IMR-90 (cell line): Measurements from ENCODE around the gene NCAM1. TPM values are rescaled to one million over a fixed set of nuclear protein-coding genes. Genes with fewer than 3 reads are reported as not detected.

ENCODE experiments used
- ATAC-seq: fragments of 200-7000 bp; cut with Tn5 transposase; 2 replicates; pipeline ENCODE4 v1.9.1; 2020; ENCODE audit warnings: low read depth, mild to moderate bottlenecking, moderate library complexity
- BruUV-seq: library from RNA; stranded (reverse); fragments of 400-500 nt; replicated peaks from 2 replicates; lab custom pipeline; 2021; lab: Mats Ljungman, UMichigan
- CTCF ChIA-PET: fragments of 300-600 bp; formaldehyde crosslinking; extraction: SDS; loops from one replicate; lab custom pipeline; 2021; ENCODE audit warnings: antibody characterized with exemption; lab: Yijun Ruan, JAX
- POLR2A ChIA-PET: fragments of 300-600 bp; sonication (Branson Sonifier 250); formaldehyde crosslinking; loops from one replicate; lab custom pipeline; 2022; ENCODE audit warnings: antibody characterized with exemption; ENCODE audit not compliant: unreplicated experiment; lab: Charles Lee
- DNase-seq: peaks from one replicate; pipeline ENCODE4 v3.0.0; 2013
- H2AFZ ChIP-seq: replicated peaks from 2 replicates; pipeline ENCODE3; 2013; ENCODE audit warnings: low read length, mild to moderate bottlenecking; ENCODE audit not compliant: poor library complexity
- H2AK5ac ChIP-seq: 2 replicates; pipeline ENCODE4 v1.6.1; 2013; ENCODE audit warnings: low read depth, low read length, inconsistent platforms
- H2AK9ac ChIP-seq: replicated peaks from 2 replicates; pipeline ENCODE3; 2013; ENCODE audit warnings: mild to moderate bottlenecking, low read depth, low read length, moderate library complexity; ENCODE audit not compliant: poor library complexity
- H2BK120ac ChIP-seq: 2 replicates; pipeline ENCODE4 v1.6.1; 2013; ENCODE audit warnings: low read depth, low read length, inconsistent platforms
- H2BK15ac ChIP-seq: 3 replicates; pipeline ENCODE4 v1.6.1; 2013; ENCODE audit warnings: low read depth, low read length, inconsistent platforms
- H2BK20ac ChIP-seq: 2 replicates; pipeline ENCODE4 v1.6.1; 2013; ENCODE audit warnings: low read depth, mild to moderate bottlenecking, inconsistent platforms, low read length, moderate library complexity
- H2BK5ac ChIP-seq: 2 replicates; pipeline ENCODE4 v1.6.1; 2013; ENCODE audit warnings: mild to moderate bottlenecking, low read depth, low read length, inconsistent platforms; ENCODE audit not compliant: poor library complexity, severe bottlenecking
- H3K14ac ChIP-seq: replicated peaks from 2 replicates; pipeline ENCODE4 v1.6.1; 2013; ENCODE audit warnings: low read depth, low read length, inconsistent platforms
- H3K18ac ChIP-seq: 2 replicates; pipeline ENCODE4 v1.6.1; 2013; ENCODE audit warnings: low read depth, low read length, control low read depth
- H3K23ac ChIP-seq: 2 replicates; pipeline ENCODE4 v1.6.1; 2013; ENCODE audit warnings: low read depth, low read length, inconsistent platforms
- H3K27ac ChIP-seq: 2 replicates; pipeline ENCODE4 v1.5.1; 2013; ENCODE audit warnings: mild to moderate bottlenecking, control low read depth, low read length; ENCODE audit not compliant: insufficient read depth
- H3K27me3 ChIP-seq: 2 replicates; pipeline ENCODE4 v1.6.1; 2013; ENCODE audit warnings: low read length; ENCODE audit not compliant: control insufficient read depth, insufficient read depth
- H3K36me3 ChIP-seq: 2 replicates; pipeline ENCODE4 v1.6.1; 2013; ENCODE audit warnings: low read length, mixed read lengths; ENCODE audit not compliant: control insufficient read depth, insufficient read depth
- H3K4ac ChIP-seq: 2 replicates; pipeline ENCODE4 v1.6.1; 2013; ENCODE audit warnings: low read depth, low read length, inconsistent platforms
- H3K4me1 ChIP-seq: 2 replicates; pipeline ENCODE4 v1.6.1; 2013; ENCODE audit warnings: low read length, mixed read lengths; ENCODE audit not compliant: control insufficient read depth, insufficient read depth
- H3K4me2 ChIP-seq: 2 replicates; pipeline ENCODE4 v1.6.1; 2013; ENCODE audit warnings: low read depth, mild to moderate bottlenecking, control low read depth, low read length, moderate library complexity
- H3K4me3 ChIP-seq: 2 replicates; pipeline ENCODE4 v1.5.1; 2013; ENCODE audit warnings: low read depth, mild to moderate bottlenecking, control low read depth, low read length, moderate library complexity; ENCODE audit not compliant: insufficient read depth
- H3K56ac ChIP-seq: 2 replicates; pipeline ENCODE4 v1.6.1; 2013; ENCODE audit warnings: low read length, inconsistent platforms; ENCODE audit not compliant: insufficient read depth; ENCODE audit errors: extremely low read depth
- H3K79me1 ChIP-seq, 2 experiments: 2 replicates each; pipeline ENCODE4 v1.6.1; 2013; ENCODE audit warnings: low read length in 2 of 2, inconsistent platforms in 1 of 2, low read depth in 1 of 2
- H3K9ac ChIP-seq: 2 replicates; pipeline ENCODE4 v1.6.1; 2013; ENCODE audit warnings: low read depth, low read length, control low read depth
- H3K9me1 ChIP-seq: 2 replicates; pipeline ENCODE4 v1.6.1; 2013; ENCODE audit warnings: low read length, inconsistent platforms; ENCODE audit not compliant: insufficient read depth
- H3K9me3 ChIP-seq: 2 replicates; pipeline ENCODE4 v1.6.1; 2013; ENCODE audit warnings: low read length; ENCODE audit not compliant: control insufficient read depth, insufficient read depth
- H4K20me1 ChIP-seq: 2 replicates; pipeline ENCODE4 v1.6.1; 2013; ENCODE audit warnings: low read length, inconsistent platforms; ENCODE audit not compliant: insufficient read depth
- H4K5ac ChIP-seq: 2 replicates; pipeline ENCODE4 v1.6.1; 2013; ENCODE audit warnings: mild to moderate bottlenecking, low read depth, low read length, control low read depth
- H4K8ac ChIP-seq, 2 experiments: 2 replicates each; pipeline ENCODE4 v1.6.1; 2013; ENCODE audit warnings: low read depth in 2 of 2, low read length in 2 of 2, control low read depth in 1 of 2, inconsistent platforms in 1 of 2
- H4K91ac ChIP-seq: 2 replicates; pipeline ENCODE4 v1.6.1; 2013; ENCODE audit warnings: low read depth, low read length, inconsistent platforms; ENCODE audit not compliant: insufficient read depth
- FOS ChIP-seq: fragments of 150-350 bp; IDR thresholded peaks from 2 replicates; pipeline ENCODE4 v1.6.1; 2016; ENCODE audit warnings: low read depth, low read length
- RAD21 ChIP-seq: IDR thresholded peaks from 2 replicates; pipeline ENCODE4 v1.6.1; 2012; ENCODE audit warnings: low read length, improper control_type of control experiment
- RFX5 ChIP-seq: IDR thresholded peaks from 2 replicates; pipeline ENCODE4 v1.8.0; 2012; ENCODE audit warnings: low read depth, mild to moderate bottlenecking, low read length, moderate library complexity
- SMC3 ChIP-seq: fragments of 150-350 bp; IDR thresholded peaks from 2 replicates; pipeline ENCODE4 v1.6.1; 2016; ENCODE audit warnings: low read depth, mild to moderate bottlenecking, antibody characterized with exemption, low read length, moderate library complexity
- dilution Hi-C: fragments of 300-500 bp; cut with HindIII; formaldehyde crosslinking; loops from one replicate; pipeline ENCODE4 v1.14.3; 2018; ENCODE audit warnings: low sequenced_read_pairs; ENCODE audit not compliant: unreplicated experiment
- in situ Hi-C: fragments of 300-500 bp; cut with MboI; formaldehyde crosslinking; loops from 3 replicates; pipeline ENCODE4 v1.14.3; 2019; ENCODE audit warnings: low sequenced_read_pairs, inconsistent platforms, mixed read lengths
- intact Hi-C: fragments of 100-400 bp; cut with micrococcal nuclease; formaldehyde crosslinking; loops from 2 replicates; pipeline ENCODE4 v1.10.0; 2022
- polyA plus RNA-seq, 3 experiments: library from polyadenylated mRNA; depleted of rRNA; stranded (reverse); fragments of >200 nt; gene quantifications; 2 replicates each; pipeline ENCODE4 v1.2.3, GENCODE V29; 2012; ENCODE audit warnings: low replicate concordance in 1 of 3
- total RNA-seq: library from RNA; depleted of rRNA; stranded (reverse); fragments of >200 nt; gene quantifications from 2 replicates; pipeline ENCODE4 v1.2.3, GENCODE V29; 2012
- TF ChIP-seq, protein P1 (sequence below): fragments of 150-350 bp; IDR thresholded peaks from 2 replicates; pipeline ENCODE4 v1.6.1; 2016; ENCODE audit warnings: low read depth, mild to moderate bottlenecking, low read length, moderate library complexity, borderline replicate concordance
- TF ChIP-seq, protein P2 (sequence below): fragments of 150-350 bp; IDR thresholded peaks from 2 replicates; pipeline ENCODE4 v1.6.1; 2017; ENCODE audit warnings: mild to moderate bottlenecking, antibody characterized with exemption, low read length, low read depth

NCAM1 gene
- total and polyA plus RNA-seq, 2 of the 4 experiments (the other 2 are of a cell fraction) = 0.09 to 0.18 TPM

- no TSS peak for BruUV-seq
- Histone ChIP-seq H3K9ac (no peak overlapping the region), H3K14ac (no peak overlapping the region), H4K91ac (no peak overlapping the region), H2BK120ac (no peak overlapping the region), H3K18ac (no peak overlapping the region), H3K4me1 (no peaks in the 10 kb centered on the region), H2BK5ac (no peak overlapping the region), H4K8ac (no peak overlapping the region), H2BK15ac (no peak overlapping the region), H2AFZ (no peak overlapping the region), H3K4me2 (no peak overlapping the region), H3K79me1 (no peaks in the 10 kb centered on the region), H3K27ac (no peak overlapping the region), H2AK9ac (no peak overlapping the region), H3K23ac (no peak overlapping the region), H3K36me3 (no peaks in the 10 kb centered on the region), H2AK5ac (no peak overlapping the region), H3K9me3 (no peaks in the 10 kb centered on the region), H4K20me1 (no peaks in the 10 kb centered on the region), H4K5ac (no peak overlapping the region), H3K4me3 (no peak overlapping the region), H3K9me1 (no peaks in the 10 kb centered on the region), H2BK20ac (no peak overlapping the region), H3K56ac (no peak overlapping the region), H3K27me3 (peaks cover 3% of the 10 kb centered on the region; the same call in 1 of the 2 replicates), H3K4ac (no peak overlapping the region)
- intact Hi-C loops (loop anchor here (1.0 to 5.0 kb wide), 5 partner anchors 190 to 957 kb away; no protein-coding TSS in a partner anchor), in situ Hi-C loops (loop anchor here (5.0 kb wide), 1 partner anchor 227 kb away; no protein-coding TSS in a partner anchor), dilution Hi-C loops (no loop called here)
- POLR2A ChIA-PET = no interaction called here
- ATAC-seq = no peak
- CTCF ChIA-PET = interaction anchor here (0.6 to 2.6 kb wide), 4 partner anchors 239 to 549 kb away, joined by 3 to 19 read pairs (median 4); no protein-coding TSS in a partner anchor
- DNase-seq = no peak
- TF ChIP-seq RFX5 = no peak
- no peak for TF ChIP-seq SMC3
- no peak for TF ChIP-seq RAD21
- TF ChIP-seq, protein P1, sequence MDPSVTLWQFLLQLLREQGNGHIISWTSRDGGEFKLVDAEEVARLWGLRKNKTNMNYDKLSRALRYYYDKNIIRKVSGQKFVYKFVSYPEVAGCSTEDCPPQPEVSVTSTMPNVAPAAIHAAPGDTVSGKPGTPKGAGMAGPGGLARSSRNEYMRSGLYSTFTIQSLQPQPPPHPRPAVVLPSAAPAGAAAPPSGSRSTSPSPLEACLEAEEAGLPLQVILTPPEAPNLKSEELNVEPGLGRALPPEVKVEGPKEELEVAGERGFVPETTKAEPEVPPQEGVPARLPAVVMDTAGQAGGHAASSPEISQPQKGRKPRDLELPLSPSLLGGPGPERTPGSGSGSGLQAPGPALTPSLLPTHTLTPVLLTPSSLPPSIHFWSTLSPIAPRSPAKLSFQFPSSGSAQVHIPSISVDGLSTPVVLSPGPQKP = no peak
- TF ChIP-seq FOS = no peak
- TF ChIP-seq, protein P2, sequence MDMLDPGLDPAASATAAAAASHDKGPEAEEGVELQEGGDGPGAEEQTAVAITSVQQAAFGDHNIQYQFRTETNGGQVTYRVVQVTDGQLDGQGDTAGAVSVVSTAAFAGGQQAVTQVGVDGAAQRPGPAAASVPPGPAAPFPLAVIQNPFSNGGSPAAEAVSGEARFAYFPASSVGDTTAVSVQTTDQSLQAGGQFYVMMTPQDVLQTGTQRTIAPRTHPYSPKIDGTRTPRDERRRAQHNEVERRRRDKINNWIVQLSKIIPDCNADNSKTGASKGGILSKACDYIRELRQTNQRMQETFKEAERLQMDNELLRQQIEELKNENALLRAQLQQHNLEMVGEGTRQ = no peak
Measured at GRCh38 chr11:113304916-113305315, 343.7 kb downstream of the NCAM1 start.
